BLaER1 treated with 17β-estradiol and CSF1 and Interleukin-3, amounts not matched to agents 10 nM and 100 nM (cell line): ENCODE data around the gene PIGH.
"Not testable (repeated sequence)": the region's sequence is repeated elsewhere in the genome, so short reads cannot be mapped to it uniquely, and the experiment has no call there.

Experiments
- H3K27ac ChIP-seq, 11 experiments: shearing (Covaris generic); formaldehyde crosslinking; 2 replicates each; pipeline ENCODE4 v1.8.1; 2022
- H3K27me3 ChIP-seq, 11 experiments: shearing (Covaris generic); formaldehyde crosslinking; 2 replicates each; pipeline ENCODE4 v1.8.1; 2022
- H3K36me3 ChIP-seq, 11 experiments: shearing (Covaris generic); formaldehyde crosslinking; 2 replicates each; pipeline ENCODE4 v1.8.1; 2022
- H3K4me1 ChIP-seq, 10 experiments: shearing (Covaris generic); formaldehyde crosslinking; 2 replicates each; pipeline ENCODE4 v1.8.1; 2022
- H3K4me2 ChIP-seq, 11 experiments: shearing (Covaris generic); formaldehyde crosslinking; 2 replicates each; pipeline ENCODE4 v1.8.1; 2022
- H3K4me3 ChIP-seq, 10 experiments: shearing (Covaris generic); formaldehyde crosslinking; 2 replicates each; pipeline ENCODE4 v1.8.1; 2022
- H3K9ac ChIP-seq, 11 experiments: shearing (Covaris generic); formaldehyde crosslinking; 2 replicates each; pipeline ENCODE4 v1.8.1; 2022
- H3K9me3 ChIP-seq, 11 experiments: shearing (Covaris generic); formaldehyde crosslinking; replicated peaks in 1 of 11; 2 replicates each; pipeline ENCODE4 v1.8.1; 2022
- H4K20me1 ChIP-seq, 11 experiments: shearing (Covaris generic); formaldehyde crosslinking; 2 replicates each; pipeline ENCODE4 v1.8.1; 2022
- Cebpa-rat ChIP-seq, 11 experiments: shearing (Covaris generic); IDR thresholded peaks; 2 replicates each; pipeline ENCODE4 v1.8.1; 2022

Gene PIGH

GRCh38 chr14:67620217-67620785 is 20.2 kb upstream of the PIGH start:
- Histone ChIP-seq H3K9ac (peak overlapping the region; percentile 53 to 82 (median 66); a peak in 20 of 22 replicates), H3K36me3 (peaks cover 0 to 5% (median 0%) of the 10 kb centered on the region in 11 experiments; a peak in 1 of 22 replicates), H3K4me2 (peak overlapping the region; percentile 87 to 99 (median 93)), H3K27ac (peak overlapping the region in 3 of 11 experiments; percentile 37 to 80 (median 78); a peak in 3 of 22 replicates), H3K27me3 (peaks cover 0 to 4% (median 0%) of the 10 kb centered on the region in 11 experiments; a peak in 4 of 22 replicates), H3K4me3 (peak overlapping the region; percentile 56 to 78 (median 68)), H3K9me3 (peaks cover 0 to 5% (median 0%) of the 10 kb centered on the region in 11 experiments; a peak in 1 of 22 replicates), H3K4me1 (peaks cover 25 to 54% (median 32%) of the 10 kb centered on the region in 10 experiments), H4K20me1 (no peaks in the 10 kb centered on the region)
- TF ChIP-seq Cebpa-rat (IDR thresholded peaks at IDR 0.05): no peak

- peak within 1 kb of the TSS in 5 of 11 experiments; percentile 32 to 80 (median 37); a peak in 10 of 22 replicates for H3K27ac ChIP-seq
- H4K20me1 ChIP-seq: no peaks in the 10 kb centered on the region
- H3K4me2 ChIP-seq: peak within 1 kb of the TSS; percentile 87 to 99 (median 93)
- H3K4me1 ChIP-seq: peaks cover 25 to 52% (median 32%) of the 10 kb centered on the region in 10 experiments
- no peak for TF ChIP-seq Cebpa-rat (IDR thresholded peaks at IDR 0.05)
- H3K27me3 ChIP-seq: peaks cover 0 to 4% (median 0%) of the 10 kb centered on the region in 11 experiments; a peak in 4 of 22 replicates
- H3K4me3 ChIP-seq: peak within 1 kb of the TSS; percentile 56 to 78 (median 68)
- H3K36me3 ChIP-seq: peaks cover 0 to under 1% (median 0%) of the 10 kb centered on the region in 11 experiments; a peak in 1 of 22 replicates
- peaks cover 0 to under 1% (median 0%) of the 10 kb centered on the region in 11 experiments; a peak in 1 of 22 replicates for H3K9me3 ChIP-seq
- H3K9ac ChIP-seq: peak within 1 kb of the TSS; percentile 53 to 82 (median 66)
Measured at GRCh38 chr14:67619446-67620216, 19.6 kb upstream of the PIGH start, which contains the start of gene ARG2. Gene ARG2 (plus strand): TSS chr14:67619920. CDS start chr14:67619978, 58 bp downstream.

GRCh38 chr14:67618617-67619063 is 18.6 kb upstream of the PIGH start:
- peaks cover 25 to 44% (median 31%) of the 10 kb centered on the region in 10 experiments for H3K4me1 ChIP-seq
- peak overlapping the region in 9 of 11 experiments; percentile 87 to 99 (median 93); a peak in 15 of 22 replicates for H3K4me2 ChIP-seq
- H4K20me1 ChIP-seq: no peaks in the 10 kb centered on the region
- H3K36me3 ChIP-seq: no peaks in the 10 kb centered on the region
- H3K4me3 ChIP-seq: peak overlapping the region in 3 of 10 experiments; percentile 67 to 72 (median 68); a peak in 3 of 20 replicates
- H3K27ac ChIP-seq: peak overlapping the region in 4 of 11 experiments; percentile 32 to 80 (median 55); a peak in 7 of 22 replicates
- H3K27me3 ChIP-seq: peaks cover 0 to 4% (median 0%) of the 10 kb centered on the region in 11 experiments; a peak in 4 of 22 replicates
- H3K9ac ChIP-seq: peak overlapping the region in 2 of 11 experiments; percentile 73 to 82; a peak in 3 of 22 replicates
- H3K9me3 ChIP-seq: no peaks in the 10 kb centered on the region
- TF ChIP-seq Cebpa-rat (IDR thresholded peaks at IDR 0.05): no peak

- H3K9ac ChIP-seq: no peak overlapping the region
- no peaks in the 10 kb centered on the region for H3K9me3 ChIP-seq
- H3K4me2 ChIP-seq: peak overlapping the region in 1 of 11 experiments; percentile 30; a peak in 2 of 22 replicates
- no peak for TF ChIP-seq Cebpa-rat (IDR thresholded peaks at IDR 0.05)
- H3K27me3 ChIP-seq: no peaks in the 10 kb centered on the region
- H4K20me1 ChIP-seq: no peaks in the 10 kb centered on the region
- peaks cover 0 to 6% (median 0%) of the 10 kb centered on the region in 10 experiments; a peak in 2 of 20 replicates for H3K4me1 ChIP-seq
- no peak overlapping the region for H3K27ac ChIP-seq
- H3K4me3 ChIP-seq: no peak overlapping the region
- H3K36me3 ChIP-seq: no peaks in the 10 kb centered on the region
Measured at GRCh38 chr14:67610491-67610890, 10.4 kb upstream of the PIGH start.

GRCh38 chr14:67609642-67610310 is 9.7 kb upstream of the PIGH start:
- Histone ChIP-seq H3K27me3 (no peaks in the 10 kb centered on the region), H3K4me2 (no peak overlapping the region), H3K9ac (no peak overlapping the region), H4K20me1 (no peaks in the 10 kb centered on the region), H3K36me3 (no peaks in the 10 kb centered on the region), H3K4me1 (peaks cover 0 to 6% (median 0%) of the 10 kb centered on the region in 10 experiments; a peak in 2 of 20 replicates), H3K4me3 (no peak overlapping the region), H3K27ac (no peak overlapping the region), H3K9me3 (no peaks in the 10 kb centered on the region)
- no peak for TF ChIP-seq Cebpa-rat (IDR thresholded peaks at IDR 0.05)

- Histone ChIP-seq H3K4me3 (no peak overlapping the region), H4K20me1 (no peaks in the 10 kb centered on the region), H3K36me3 (no peaks in the 10 kb centered on the region), H3K9me3 (no peaks in the 10 kb centered on the region; a peak in 1 of 22 replicates), H3K4me1 (peaks cover 0 to 9% (median 6%) of the 10 kb centered on the region in 10 experiments; a peak in 12 of 20 replicates), H3K27me3 (no peaks in the 10 kb centered on the region), H3K27ac (no peak overlapping the region), H3K9ac (no peak overlapping the region), H3K4me2 (no peak overlapping the region)
- no peak for TF ChIP-seq Cebpa-rat (IDR thresholded peaks at IDR 0.05)
Measured at GRCh38 chr14:67607646-67608045, 7.6 kb upstream of the PIGH start.

GRCh38 chr14:67602995-67603545 is 3.0 kb upstream of the PIGH start:
- TF ChIP-seq Cebpa-rat (IDR thresholded peaks at IDR 0.05): no peak
- Histone ChIP-seq H3K4me3 (no peak overlapping the region), H3K4me1 (peaks cover 0 to 21% (median 7%) of the 10 kb centered on the region in 10 experiments; a peak in 13 of 20 replicates), H4K20me1 (no peaks in the 10 kb centered on the region), H3K36me3 (no peaks in the 10 kb centered on the region), H3K27ac (no peak overlapping the region), H3K9ac (no peak overlapping the region), H3K9me3 (peaks cover 20 to 28% (median 27%) of the 10 kb centered on the region in 11 experiments), H3K4me2 (peak overlapping the region in 10 of 11 experiments; percentile 7 to 39 (median 24); a peak in 12 of 22 replicates), H3K27me3 (peaks cover 4 to 21% (median 15%) of the 10 kb centered on the region in 11 experiments; a peak in 15 of 22 replicates)

GRCh38 chr14:67602076-67602475 is 2.0 kb upstream of the PIGH start:
- no peak overlapping the region for H3K4me3 ChIP-seq
- no peak for TF ChIP-seq Cebpa-rat (IDR thresholded peaks at IDR 0.05)
- peaks cover 4 to 21% (median 15%) of the 10 kb centered on the region in 11 experiments; a peak in 15 of 22 replicates for H3K27me3 ChIP-seq
- no peak overlapping the region for H3K9ac ChIP-seq
- H4K20me1 ChIP-seq: no peaks in the 10 kb centered on the region
- peak overlapping the region in 1 of 11 experiments; percentile 39; a peak in 1 of 22 replicates for H3K4me2 ChIP-seq
- H3K27ac ChIP-seq: no peak overlapping the region
- H3K9me3 ChIP-seq: peaks cover 20 to 28% (median 27%) of the 10 kb centered on the region in 11 experiments
- H3K4me1 ChIP-seq: peaks cover 0 to 21% (median 7%) of the 10 kb centered on the region in 10 experiments; a peak in 13 of 20 replicates
- no peaks in the 10 kb centered on the region for H3K36me3 ChIP-seq

- H3K4me2 ChIP-seq: peak overlapping the region in 9 of 11 experiments; percentile 32 to 67 (median 59); a peak in 10 of 22 replicates
- peak overlapping the region in 7 of 11 experiments; percentile 34 to 60 (median 45); a peak in 7 of 22 replicates for H3K27ac ChIP-seq
- H4K20me1 ChIP-seq, H3K36me3 ChIP-seq: not testable (repeated sequence)
- peak overlapping the region in 9 of 10 experiments; percentile 64 to 79 (median 72); a peak in 16 of 20 replicates for H3K4me3 ChIP-seq
- H3K9me3 ChIP-seq: peaks cover 20 to 28% (median 27%) of the 10 kb centered on the region in 11 experiments
- H3K4me1 ChIP-seq: peaks cover 0 to 21% (median 7%) of the 10 kb centered on the region in 10 experiments; a peak in 13 of 20 replicates
- H3K9ac ChIP-seq: peak overlapping the region in 5 of 11 experiments; percentile 62 to 77 (median 75); a peak in 1 of 22 replicates
- H3K27me3 ChIP-seq: peaks cover 4 to 21% (median 15%) of the 10 kb centered on the region in 11 experiments; a peak in 15 of 22 replicates
Measured at GRCh38 chr14:67600562-67600974, 500 bp upstream of the PIGH start.
